CD4-positive, alpha-beta T cell treated with Interleukin-6 for 4 hours (primary cell): ENCODE measurements around the gene CCDC3.
"Not testable (repeated sequence)": the region's sequence is repeated elsewhere in the genome, so short reads cannot be mapped to it uniquely, and the experiment has no call there.

Experiments used
- DNase-seq: peaks from one replicate; pipeline ENCODE4 v3.0.0-alpha.2; 2020; ENCODE audit warnings: mixed read lengths

CCDC3 gene

DNA sequence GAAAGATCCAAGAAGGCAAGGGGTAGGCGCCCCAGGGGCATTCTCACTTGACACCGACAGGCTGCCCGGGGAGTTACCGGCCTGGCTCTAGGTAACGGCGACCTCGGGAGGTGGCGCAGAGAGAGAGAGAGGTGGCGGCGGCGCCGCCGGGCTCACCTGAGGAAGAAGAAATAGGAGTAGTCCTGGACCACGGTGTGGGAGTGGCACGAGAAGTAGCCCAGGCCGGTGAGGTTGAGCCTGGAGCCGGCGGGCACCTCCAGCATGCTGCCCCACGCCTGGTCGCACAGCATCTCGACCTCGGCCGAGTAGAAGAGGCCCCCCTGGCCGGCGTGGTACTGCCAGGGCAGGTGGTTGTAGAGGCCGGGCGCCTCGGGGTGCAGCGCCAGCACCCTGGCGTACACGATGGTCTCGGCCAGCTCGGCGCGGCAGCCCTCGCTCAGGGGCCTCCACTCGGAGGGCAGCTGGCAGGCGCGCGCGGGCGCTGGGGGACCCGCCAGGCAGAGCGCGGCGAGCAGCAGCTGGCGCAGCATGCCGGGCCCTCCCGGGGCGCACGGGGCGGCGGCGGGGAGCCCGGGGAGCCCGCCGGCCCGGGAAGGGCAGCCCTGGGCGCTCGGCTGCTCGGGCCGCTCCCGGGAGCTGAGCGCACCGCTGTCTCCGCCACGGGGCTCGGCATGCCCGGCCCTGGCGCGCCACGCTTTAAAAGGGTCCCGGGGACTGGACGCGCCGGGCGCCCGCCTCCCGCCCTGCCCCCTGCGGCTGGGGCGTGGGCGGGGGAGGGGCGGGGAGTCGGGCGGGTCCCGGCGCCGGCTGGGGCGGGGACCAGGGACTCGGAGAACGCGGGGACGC is at the start of gene CCDC3:
Gene CCDC3 (minus strand): TSS at position 673 of the 846 bp plus-strand sequence. CDS start 143 bp downstream, at position 530.
- DNase-seq, result no peak

DNA sequence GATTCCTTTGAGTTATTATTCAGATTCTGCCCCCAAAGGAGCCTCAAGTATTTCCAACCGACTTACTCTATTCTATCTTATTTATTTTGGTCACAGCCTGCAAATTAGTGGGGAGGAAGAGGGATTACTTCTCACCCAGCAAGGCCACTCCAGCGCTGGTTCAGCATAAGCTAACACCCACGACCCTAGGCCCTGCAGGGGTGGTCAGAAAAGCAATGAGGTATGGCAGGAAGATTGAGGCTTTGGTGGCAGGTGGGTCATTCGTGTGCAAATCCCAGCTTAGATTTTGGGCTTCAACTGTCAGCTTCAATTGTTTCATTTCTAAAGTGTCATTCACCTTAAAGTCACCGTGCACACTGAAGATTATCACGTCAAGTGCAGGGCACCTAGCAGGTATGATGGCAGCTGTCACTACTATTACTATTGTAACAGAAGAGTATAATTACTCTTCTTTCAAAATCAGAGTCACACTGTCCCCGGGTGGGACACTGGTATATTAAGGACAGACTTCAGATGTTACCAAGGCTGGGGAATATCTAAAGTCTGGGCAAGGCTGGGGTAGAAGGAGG is 49.7 kb upstream of the CCDC3 start:
- no peak for DNase-seq

DNA sequence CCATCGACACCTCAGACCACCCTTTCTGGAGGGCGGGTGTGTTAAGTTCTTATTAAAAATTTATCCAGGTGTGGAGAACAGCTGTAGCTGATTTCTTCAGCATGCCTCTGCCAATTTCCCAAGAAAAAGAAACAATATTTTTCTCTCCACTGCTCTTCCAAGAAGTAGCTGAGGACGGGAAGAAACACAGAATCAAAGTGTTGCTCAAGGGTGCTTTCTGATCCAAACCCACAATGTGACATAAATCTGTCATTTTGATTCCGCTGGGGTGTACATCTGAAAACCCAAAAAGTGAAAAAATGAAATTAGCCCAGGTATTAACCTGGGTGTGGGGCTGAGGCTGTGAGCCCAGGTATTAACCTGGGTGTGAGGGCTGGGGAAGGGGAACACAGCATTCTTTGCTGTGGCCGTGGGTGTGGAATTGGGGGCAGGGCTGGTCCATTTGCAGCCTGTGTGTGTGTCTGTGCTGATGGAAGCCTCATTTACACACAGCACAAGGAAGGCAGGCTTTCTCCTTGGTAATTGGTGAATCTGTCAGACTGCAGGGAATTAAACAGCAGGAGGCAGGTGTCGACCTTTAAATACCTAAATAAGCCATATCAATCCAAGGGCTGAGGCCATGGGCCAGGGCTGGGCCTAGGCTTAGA is 48.4 kb upstream of the CCDC3 start:
- DNase-seq, result no peak

GRCh38 chr10:13048762-13049161 is 47.2 kb upstream of the CCDC3 start:
- no peak for DNase-seq

DNA sequence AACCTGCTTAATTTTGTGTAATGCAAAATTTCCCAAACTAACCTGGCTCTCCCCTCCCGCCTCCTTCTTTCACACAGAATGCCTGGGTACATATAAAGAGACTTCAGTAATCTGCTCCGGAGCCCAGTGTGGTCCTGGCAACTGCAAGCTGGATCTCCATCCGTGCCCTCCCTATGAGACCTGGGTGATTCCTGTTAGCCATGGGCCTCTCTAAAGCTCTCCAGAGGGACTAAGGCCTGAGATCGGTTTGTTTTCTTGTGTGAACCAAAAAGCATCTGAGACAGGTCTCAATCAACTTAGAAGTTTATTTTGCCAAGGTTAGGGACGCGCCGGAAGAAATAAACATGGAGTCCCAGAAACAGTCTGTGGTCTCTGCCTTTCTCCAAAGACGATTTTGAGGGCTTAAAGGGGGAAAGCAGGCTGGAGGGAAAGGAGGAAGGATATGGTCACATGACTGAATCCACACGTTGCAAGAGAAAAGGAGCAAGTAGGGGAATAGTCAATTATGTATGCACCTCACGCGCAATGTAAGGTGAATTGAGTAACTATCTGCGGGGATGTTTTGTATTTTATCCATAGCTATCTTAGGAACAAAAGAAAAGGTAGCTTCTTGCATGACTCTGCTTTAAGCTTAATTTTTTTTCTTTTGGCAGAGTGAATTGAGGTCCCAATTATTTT is 46.2 kb upstream of the CCDC3 start:
- DNase-seq, result no peak

DNA sequence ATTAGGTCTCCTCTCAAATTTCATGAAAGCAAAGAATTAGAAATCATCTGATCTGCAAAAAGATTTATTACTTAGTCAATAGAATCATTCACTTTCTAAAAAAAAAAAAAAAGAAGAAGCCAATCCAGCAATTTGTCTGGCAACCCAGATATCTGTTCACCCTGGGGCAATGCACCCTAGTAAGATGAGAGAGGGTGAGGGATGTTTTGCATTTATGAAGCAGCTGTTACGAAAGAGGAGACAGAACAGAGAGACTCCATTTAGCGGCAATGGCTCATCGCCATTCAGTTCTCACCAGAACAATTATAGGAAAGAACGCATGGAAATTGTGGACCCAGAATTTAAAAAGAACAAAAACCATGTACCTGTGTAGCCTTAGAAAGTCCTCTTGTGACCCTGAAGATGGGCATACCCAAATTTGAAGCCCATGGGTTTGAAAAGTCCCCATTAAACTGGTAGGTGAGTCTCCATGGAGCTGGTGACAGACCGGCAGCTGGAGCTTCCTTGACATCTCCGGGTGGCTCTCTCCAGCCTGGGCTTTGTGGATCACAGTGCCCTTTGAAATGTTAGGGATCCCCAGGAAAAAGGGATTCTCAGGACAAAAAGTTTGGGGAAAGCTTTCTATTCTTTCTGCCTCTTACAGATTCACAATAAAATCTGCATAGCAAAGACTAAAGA is 45.5 kb upstream of the CCDC3 start:
- DNase-seq, result no peak

DNA sequence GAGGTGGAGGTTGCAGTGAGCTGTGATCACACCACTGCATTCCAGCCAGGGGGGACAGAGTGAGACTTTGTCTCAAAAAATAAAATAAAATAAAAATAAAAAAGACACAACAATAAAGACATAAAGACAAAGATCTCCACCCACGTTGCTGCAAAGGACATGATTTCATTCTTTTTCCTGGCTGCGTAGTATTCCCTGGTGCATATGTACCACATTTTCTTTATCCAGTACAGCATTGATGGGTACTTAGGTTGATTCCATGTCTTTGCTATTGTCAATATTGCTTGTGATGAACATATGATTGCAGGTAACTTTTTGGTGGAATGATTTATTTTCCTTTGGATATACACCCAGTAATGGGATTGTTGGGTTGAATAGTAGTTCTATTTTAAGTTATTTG is 42.0 kb upstream of the CCDC3 start:
- no peak for DNase-seq

GRCh38 chr10:13039761-13040160 is 38.2 kb upstream of the CCDC3 start:
- DNase-seq, result no peak

DNA sequence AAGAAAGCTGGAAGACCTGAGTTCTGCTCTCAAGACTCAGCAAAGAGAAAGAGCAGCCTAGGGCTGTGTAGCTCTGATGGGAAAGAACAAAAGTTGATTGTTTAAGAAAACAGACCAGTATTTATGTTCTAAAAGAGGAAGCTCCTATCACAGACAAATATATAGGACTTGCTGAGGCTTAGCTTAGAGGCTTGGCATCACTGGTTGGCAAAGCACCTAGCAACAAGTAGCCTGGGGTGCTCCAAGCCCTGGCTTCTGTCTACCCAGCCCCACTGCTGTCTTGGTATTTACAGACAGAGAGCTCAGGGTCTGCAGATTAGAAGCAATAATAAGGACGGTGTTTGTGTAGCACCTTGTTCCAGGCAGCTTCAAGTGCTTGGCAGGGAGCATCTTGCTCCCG is 36.9 kb upstream of the CCDC3 start:
- DNase-seq, result no peak

GRCh38 chr10:13037832-13038231 is 36.3 kb upstream of the CCDC3 start:
- no peak for DNase-seq

DNA sequence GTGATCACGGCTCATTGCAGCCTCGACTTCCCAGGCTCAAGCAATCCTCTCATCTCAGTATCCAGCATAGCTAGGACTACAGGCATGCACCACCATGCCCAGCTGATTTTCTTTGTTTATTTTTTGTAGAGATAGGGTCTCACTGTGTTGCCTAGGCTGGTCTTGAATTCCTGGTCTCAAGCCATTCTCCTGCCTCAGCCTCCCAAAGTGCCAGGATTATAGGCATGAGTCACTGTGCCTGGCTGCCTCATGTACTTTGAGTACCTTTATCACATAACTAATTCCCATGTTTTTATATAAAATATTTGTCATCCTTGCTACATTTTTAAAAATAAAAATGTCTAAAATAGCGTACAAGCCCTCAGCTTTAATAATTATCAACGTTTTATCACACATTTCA is 35.3 kb upstream of the CCDC3 start:
- DNase-seq, result no peak

GRCh38 chr10:13035731-13036130 is 34.2 kb upstream of the CCDC3 start:
- DNase-seq, result not testable (repeated sequence)

- DNase-seq, result no peak
Measured at GRCh38 chr10:13026873-13027272, 25.4 kb upstream of the CCDC3 start.

GRCh38 chr10:13023754-13024153 is 22.2 kb upstream of the CCDC3 start:
- DNase-seq, result no peak

- DNase-seq, result no peak
Measured at GRCh38 chr10:13019280-13019679, 17.8 kb upstream of the CCDC3 start.

DNA sequence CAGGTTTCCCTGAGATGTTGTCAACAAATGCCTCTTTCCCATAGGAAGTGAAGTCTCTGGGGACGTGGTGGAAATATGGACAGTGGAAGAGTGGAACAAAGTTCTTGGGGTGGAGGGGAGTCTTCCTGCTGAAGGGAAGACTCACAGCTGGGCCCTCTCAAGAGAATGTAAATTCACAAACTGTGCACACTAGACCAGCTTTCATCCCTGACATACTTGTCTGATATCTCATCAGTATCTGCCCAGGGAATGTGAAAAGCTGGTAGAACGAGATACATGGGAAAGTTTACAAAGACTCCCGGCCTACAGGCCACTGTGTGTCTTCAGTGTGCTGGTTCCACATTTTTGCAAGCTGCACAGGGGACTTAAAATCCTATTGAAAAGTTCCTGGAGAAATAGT is 16.7 kb upstream of the CCDC3 start:
- no peak for DNase-seq

DNA sequence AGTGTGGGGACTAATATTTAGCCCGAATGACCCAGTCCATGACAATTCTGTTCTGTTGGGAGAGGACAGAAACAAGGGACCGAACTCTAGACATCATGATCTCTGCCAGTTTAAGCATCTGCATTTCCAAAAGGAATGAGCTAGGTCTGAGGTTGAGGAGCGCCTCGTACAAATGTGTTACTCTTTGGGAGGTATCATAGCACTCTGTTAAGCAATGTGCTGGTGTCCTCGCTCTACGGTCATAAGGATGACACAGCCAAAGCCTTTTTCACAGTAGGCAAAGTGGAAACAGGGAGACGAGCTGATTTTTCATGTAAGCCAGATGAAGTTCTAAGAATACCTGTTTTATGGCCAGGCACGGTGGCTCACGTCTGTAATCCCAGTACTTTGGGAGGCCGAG is 15.4 kb upstream of the CCDC3 start:
- DNase-seq, result no peak

- DNase-seq, result no peak
Measured at GRCh38 chr10:13016426-13016825, 14.9 kb upstream of the CCDC3 start.

DNA sequence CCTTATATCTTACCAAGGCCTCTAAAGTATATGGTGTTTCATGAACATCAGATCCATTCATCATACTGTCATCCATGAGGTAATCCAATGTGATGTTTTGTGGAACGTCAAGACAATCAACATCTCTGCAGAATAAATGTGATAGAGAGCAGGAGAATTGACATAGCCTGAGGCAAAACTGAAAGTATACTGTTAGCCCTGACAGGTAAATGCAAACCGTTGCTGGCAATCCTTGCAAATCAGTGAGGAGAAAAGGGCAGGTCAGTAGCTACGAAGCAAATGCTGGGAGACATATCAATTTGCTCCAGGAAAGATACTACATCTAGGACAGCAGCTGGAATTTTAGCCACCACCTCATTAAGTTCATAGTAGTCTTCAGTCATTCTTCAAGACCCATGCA is 4.5 kb upstream of the CCDC3 start:
- DNase-seq, result no peak

DNA sequence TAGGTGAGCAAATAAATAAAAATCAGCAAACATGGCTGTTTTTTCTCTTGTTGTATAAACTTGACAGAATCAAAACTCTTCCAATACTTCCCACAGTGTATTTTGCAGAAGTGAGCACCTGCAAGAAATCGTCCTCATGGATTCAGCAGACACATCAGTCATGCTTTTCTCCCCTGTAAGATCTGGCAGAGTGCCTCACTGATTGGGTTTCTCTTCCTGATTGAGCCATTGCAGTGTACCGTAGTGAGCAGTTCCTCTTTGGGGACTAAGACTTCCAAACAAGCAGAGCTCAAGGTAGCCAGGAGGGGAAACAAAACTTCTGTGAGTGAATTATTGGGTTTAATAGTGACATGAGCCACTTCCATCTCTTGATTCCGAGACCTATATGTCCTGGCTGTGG is 2.2 kb upstream of the CCDC3 start:
- no peak for DNase-seq

DNA sequence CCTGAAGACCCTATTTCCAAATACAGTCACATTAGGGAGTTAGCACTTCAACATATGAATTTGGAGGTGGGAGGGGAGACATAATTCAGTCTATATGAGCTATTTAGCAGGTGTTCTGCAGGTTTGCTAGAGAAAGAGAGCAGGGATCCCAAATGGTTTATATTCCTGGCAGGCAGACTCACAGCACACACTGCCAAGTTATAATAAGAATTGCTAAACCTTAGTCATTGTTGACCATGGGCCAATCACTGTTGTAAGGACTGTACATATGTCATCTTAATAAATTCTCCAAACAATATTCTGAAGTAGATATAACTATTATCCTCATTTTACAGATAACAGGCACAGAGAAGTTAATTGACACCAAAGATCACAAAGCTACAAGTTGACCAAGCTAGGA is 1.5 kb upstream of the CCDC3 start:
- no peak for DNase-seq

GRCh38 chr10:13001887-13002212 is 337 bp upstream of the CCDC3 start:
- DNase-seq, result no peak

GRCh38 chr10:13000431-13000830 is 1.1 kb downstream of the CCDC3 start:
- DNase-seq, result no peak
